HCT116 (cell line): Measurements from ENCODE around the gene CCN5.

Source experiments
- CTCF ChIP-seq, 3 experiments: fragments of 200-600 bp in 1 of 3; sonication (generic) in 1 of 3; IDR thresholded peaks in 2 of 3; conservative IDR thresholded peaks in 1 of 3; 2 replicates each; pipeline ENCODE4 v1.5.1; 2012 to 2017; ENCODE audit warnings: low read depth in 2 of 3, low read length in 2 of 3, antibody characterized with exemption in 1 of 3, borderline replicate concordance in 1 of 3, control low read depth in 1 of 3, mild to moderate bottlenecking in 1 of 3, mixed read lengths in 1 of 3, mixed run types in 1 of 3, moderate library complexity in 1 of 3; ENCODE audit not compliant: insufficient read depth in 1 of 3
- EZH2phosphoT487 ChIP-seq: fragments of 200-600 bp; IDR thresholded peaks from 2 replicates; pipeline ENCODE4 v1.6.1; 2018; ENCODE audit warnings: antibody characterized with exemption, borderline replicate concordance
- JUND ChIP-seq: IDR thresholded peaks from 2 replicates; pipeline ENCODE4 v1.6.1; 2012
- MAX ChIP-seq: IDR thresholded peaks from 2 replicates; pipeline ENCODE4 v1.6.1; 2012
- RAD21 ChIP-seq: IDR thresholded peaks from 2 replicates; pipeline ENCODE4 v1.6.1; 2012; ENCODE audit warnings: low read depth, mild to moderate bottlenecking

- no peak for TF ChIP-seq RAD21
- no peak for TF ChIP-seq JUND
- TF ChIP-seq MAX = no peak
- no peak for TF ChIP-seq CTCF (IDR thresholded peaks at IDR 0.05 in 2 of 3, conservative IDR thresholded peaks at IDR 0.05 in 1 of 3; ENCODE audit: borderline replicate concordance in 1 of 3, insufficient read depth in 1 of 3, low read depth in 2 of 3, low read length in 2 of 3)
- TF ChIP-seq EZH2phosphoT487 = no peak
Measured at GRCh38 chr20:44773070-44773829, 58.1 kb downstream of the CCN5 start.
